Right lobe of liver (tissue), 6 donors: ENCODE results near the gene CCDC127. TPM values are rescaled to one million over a fixed set of nuclear protein-coding genes. Genes with fewer than 3 reads are reported as not detected.

Experiments
- ATAC-seq, 4 donors: fragments of 200-7000 bp; cut with Tn5 transposase; one replicate each; pipeline ENCODE4 v1.9.1; 2020; ENCODE audit warnings: mild to moderate bottlenecking in 4 of 4, moderate library complexity in 4 of 4
- DNase-seq, 3 donors: peaks; one replicate each; pipeline ENCODE4 v3.0.0-alpha.2; 2020
- H3K27ac ChIP-seq, 3 donors: fragments of 200-600 bp; one replicate each; pipeline ENCODE4 v1.8.0; 2022
- H3K27me3 ChIP-seq, 2 donors: fragments of 200-600 bp; one replicate each; pipeline ENCODE4 v1.8.0; 2022
- H3K36me3 ChIP-seq, 4 donors: fragments of 200-600 bp; sonication (generic) in 1 of 4; one replicate each; pipeline versions ENCODE4 v1.5.1 to v1.8.0; 2017 to 2022; ENCODE audit warnings: control low read depth in 1 of 4
- H3K4me1 ChIP-seq, 4 donors: fragments of 200-600 bp; sonication (generic) in 1 of 4; one replicate each; pipeline versions ENCODE4 v1.5.1 to v1.8.0; 2017 to 2022; ENCODE audit warnings: control low read depth in 1 of 4
- H3K4me3 ChIP-seq, 3 donors: fragments of 200-600 bp; one replicate each; pipeline ENCODE4 v1.8.0; 2022
- H3K9me3 ChIP-seq, 4 donors: fragments of 200-600 bp; sonication (generic) in 1 of 4; one replicate each; pipeline versions ENCODE4 v1.5.1 to v1.8.0; 2017 to 2022; ENCODE audit warnings: control low read depth in 1 of 4
- POLR2A ChIP-seq: fragments of 450-650 bp; IDR thresholded peaks from one replicate; pipeline ENCODE4 v1.6.1; 2017; ENCODE audit warnings: antibody characterized with exemption, mild to moderate bottlenecking
- WGBS: methylation state at CpG from one replicate; pipeline ENCODE4 v1.1.6; 2018; ENCODE audit warnings: low coverage, low lambda C conversion rate; ENCODE audit not compliant: insufficient coverage; ENCODE audit errors: missing lambda C conversion rate; 5-methylcytosine and 5-hydroxymethylcytosine counted together
- intact Hi-C, 2 donors: fragments of 100-400 bp; cut with DNase I; formaldehyde crosslinking; loops; one replicate each; pipeline versions ENCODE4 v1.11.2 to v1.14.1; 2022
- total RNA-seq, 6 experiments: library from RNA; depleted of rRNA in 2 of 6; stranded (reverse); fragments of >200 nt in 2 of 6; fragmentation: NEBNext Ultra II Directional in 3 of 6; extraction: Animal tissue kit (Norgen Biotek cat#: 25700) in 3 of 6; gene quantifications; one replicate each; pipeline versions ENCODE4 v1.1.0 to v1.2.4, GENCODE V29; 2016 to 2023
- TF ChIP-seq, protein P1 (sequence below), 4 donors: fragments of 200-600 bp in 3 of 4; fragments of 450-650 bp in 1 of 4; IDR thresholded peaks; one replicate each; pipeline versions ENCODE4 v1.5.1 to v1.8.0; 2016 to 2022; ENCODE audit warnings: antibody characterized with exemption in 4 of 4, mild to moderate bottlenecking in 2 of 4
- donor health status: DM: no; HTN: yes; CAD: no.
- donor health status: DM: no; HTN: no; CAD: no.
- donor health status: DM: no; HTN: no; CAD: no.
- donor health status: DM: no; HTN: yes; CAD: no.
- donor health status: DM: no; HTN: yes; CAD: no.

CCDC127 gene
- total RNA-seq, 6 experiments from 2014 or later = 1.2 to 3.6 (median 2.2) TPM

DNA sequence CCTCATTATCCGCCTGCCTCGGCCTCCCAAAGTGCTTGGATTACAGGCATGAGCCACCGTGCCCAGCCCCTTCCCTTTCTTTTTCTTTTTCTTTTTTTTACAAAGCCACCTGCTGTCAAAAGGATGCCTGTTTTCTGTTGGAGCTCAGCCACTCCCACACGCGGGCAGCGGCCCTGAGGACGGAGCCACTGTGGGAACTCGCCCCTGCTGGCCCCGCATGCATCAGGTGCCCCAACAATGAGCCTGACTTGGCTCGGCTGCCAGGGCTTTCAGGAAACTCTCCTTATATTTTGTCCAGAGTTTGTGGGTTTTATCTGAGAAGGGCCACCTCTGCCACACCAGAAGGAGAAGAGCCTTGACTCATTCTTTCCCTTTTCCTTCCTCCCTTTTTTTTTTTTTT, 63.7 kb downstream of the CCDC127 start:
- ATAC-seq = no peak
- Histone ChIP-seq H3K4me3 (no peak overlapping the region), H3K27me3 (no peaks in the 10 kb centered on the region), H3K36me3 (no peaks in the 10 kb centered on the region), H3K4me1 (no peaks in the 10 kb centered on the region), H3K27ac (no peak overlapping the region), H3K9me3 (no peaks in the 10 kb centered on the region)
- no peak for DNase-seq
- intact Hi-C loops = no loop called here
- WGBS = 76% methylated on average over 7 of the region's 10 CpGs
- TF ChIP-seq POLR2A = no peak
- TF ChIP-seq, protein P1, sequence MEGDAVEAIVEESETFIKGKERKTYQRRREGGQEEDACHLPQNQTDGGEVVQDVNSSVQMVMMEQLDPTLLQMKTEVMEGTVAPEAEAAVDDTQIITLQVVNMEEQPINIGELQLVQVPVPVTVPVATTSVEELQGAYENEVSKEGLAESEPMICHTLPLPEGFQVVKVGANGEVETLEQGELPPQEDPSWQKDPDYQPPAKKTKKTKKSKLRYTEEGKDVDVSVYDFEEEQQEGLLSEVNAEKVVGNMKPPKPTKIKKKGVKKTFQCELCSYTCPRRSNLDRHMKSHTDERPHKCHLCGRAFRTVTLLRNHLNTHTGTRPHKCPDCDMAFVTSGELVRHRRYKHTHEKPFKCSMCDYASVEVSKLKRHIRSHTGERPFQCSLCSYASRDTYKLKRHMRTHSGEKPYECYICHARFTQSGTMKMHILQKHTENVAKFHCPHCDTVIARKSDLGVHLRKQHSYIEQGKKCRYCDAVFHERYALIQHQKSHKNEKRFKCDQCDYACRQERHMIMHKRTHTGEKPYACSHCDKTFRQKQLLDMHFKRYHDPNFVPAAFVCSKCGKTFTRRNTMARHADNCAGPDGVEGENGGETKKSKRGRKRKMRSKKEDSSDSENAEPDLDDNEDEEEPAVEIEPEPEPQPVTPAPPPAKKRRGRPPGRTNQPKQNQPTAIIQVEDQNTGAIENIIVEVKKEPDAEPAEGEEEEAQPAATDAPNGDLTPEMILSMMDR (IDR thresholded peaks at IDR 0.05) = no peak

DNA sequence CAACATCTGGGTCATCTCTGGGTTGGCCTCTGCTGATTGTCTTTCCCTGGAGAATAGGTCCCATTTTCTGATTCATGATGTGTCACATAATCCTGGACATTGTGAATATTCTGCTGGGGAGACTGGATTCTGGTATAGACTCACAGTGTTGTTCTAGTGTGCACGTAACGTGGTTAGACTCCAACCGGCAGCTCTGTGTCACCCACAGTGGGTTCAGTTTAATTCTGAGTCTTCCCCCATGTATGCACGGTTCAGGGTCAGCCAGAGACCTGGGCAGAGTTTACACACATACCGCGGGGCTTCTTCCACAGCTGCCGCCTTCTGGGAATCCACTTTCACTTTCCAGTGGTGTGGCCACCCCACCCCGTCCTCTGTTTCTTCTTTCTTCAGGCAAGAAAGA, 64.7 kb downstream of the CCDC127 start:
- no peak overlapping the region for H3K27ac ChIP-seq
- no peaks in the 10 kb centered on the region for H3K9me3 ChIP-seq
- H3K36me3 ChIP-seq = no peaks in the 10 kb centered on the region
- WGBS = 65% methylated on average over 6 of the region's 8 CpGs
- TF ChIP-seq, protein P1 (IDR thresholded peaks at IDR 0.05) = no peak
- no peak for TF ChIP-seq POLR2A
- DNase-seq (no peak), ATAC-seq (no peak)
- H3K4me3 ChIP-seq = no peak overlapping the region
- intact Hi-C loops = no loop called here
- no peaks in the 10 kb centered on the region for H3K27me3 ChIP-seq
- no peaks in the 10 kb centered on the region for H3K4me1 ChIP-seq

DNA sequence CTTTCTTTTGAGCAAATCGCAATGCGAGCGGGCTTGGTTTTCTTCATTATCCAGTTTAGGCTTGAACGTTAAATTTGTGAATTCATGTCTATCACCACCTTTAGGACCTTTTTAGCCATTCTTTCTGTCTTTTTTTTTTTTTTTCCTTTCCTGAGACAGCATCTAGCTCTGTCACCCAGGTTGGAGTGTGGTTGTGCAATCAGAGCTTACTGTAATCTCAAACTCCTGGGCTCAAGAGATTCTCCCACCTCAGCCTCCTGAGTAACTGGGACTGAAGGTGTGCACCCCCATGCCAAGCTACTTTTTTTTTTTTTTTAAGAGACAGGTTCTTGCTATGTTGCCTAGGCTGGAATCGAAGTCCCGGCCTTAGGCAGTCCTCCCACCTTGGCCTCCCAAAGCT, 65.9 kb downstream of the CCDC127 start:
- Histone ChIP-seq H3K36me3 (no peaks in the 10 kb centered on the region), H3K27ac (no peak overlapping the region), H3K27me3 (no peaks in the 10 kb centered on the region), H3K9me3 (no peaks in the 10 kb centered on the region), H3K4me3 (no peak overlapping the region), H3K4me1 (no peaks in the 10 kb centered on the region)
- intact Hi-C loops = no loop called here
- no peak for DNase-seq
- no peak for ATAC-seq
- 93% methylated on average over 6 of the region's 6 CpGs for WGBS
- TF ChIP-seq, protein P1 (IDR thresholded peaks at IDR 0.05) = no peak
- no peak for TF ChIP-seq POLR2A

DNA sequence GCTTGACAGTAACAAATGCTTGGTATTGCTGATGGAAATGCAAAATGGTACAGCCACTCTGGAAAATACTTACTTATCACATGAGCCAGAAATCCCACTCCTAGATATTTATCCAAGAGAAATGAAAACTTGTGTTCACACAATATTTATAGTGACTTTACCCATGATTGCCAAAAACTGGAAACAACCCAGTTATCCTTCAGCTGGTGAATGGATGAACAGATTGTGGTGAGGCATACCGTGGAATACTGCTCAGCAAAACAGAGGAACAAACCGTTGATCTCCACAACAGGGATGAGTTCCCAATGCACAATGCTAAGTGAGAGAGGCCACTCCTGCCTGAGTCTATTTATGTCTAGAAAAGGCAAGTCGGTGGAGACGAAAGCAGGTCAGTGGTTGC, 67.2 kb downstream of the CCDC127 start:
- DNase-seq = no peak
- H3K4me1 ChIP-seq = no peaks in the 10 kb centered on the region
- 82% methylated on average over 4 of the region's 4 CpGs for WGBS
- no peaks in the 10 kb centered on the region for H3K9me3 ChIP-seq
- intact Hi-C loops = no loop called here
- no peak overlapping the region for H3K4me3 ChIP-seq
- no peaks in the 10 kb centered on the region for H3K27me3 ChIP-seq
- no peak for ATAC-seq
- H3K36me3 ChIP-seq = no peaks in the 10 kb centered on the region
- no peak overlapping the region for H3K27ac ChIP-seq
- no peak for TF ChIP-seq POLR2A
- TF ChIP-seq, protein P1 (IDR thresholded peaks at IDR 0.05) = no peak
